Esophagus muscularis mucosa (tissue), 4 donors: ENCODE data around the gene DLST.

ENCODE experiments used
- CTCF ChIP-seq, 3 experiments: fragments of 200-600 bp in 2 of 3; fragments of 450-650 bp in 1 of 3; sonication (generic) in 2 of 3; IDR thresholded peaks; one replicate each; pipeline ENCODE4 v1.5.1; 2017 to 2019; ENCODE audit warnings: antibody characterized with exemption in 3 of 3, mild to moderate bottlenecking in 2 of 3, moderate library complexity in 1 of 3
- EP300 ChIP-seq: sonication (generic); formaldehyde crosslinking; IDR thresholded peaks from one replicate; pipeline ENCODE4 v1.6.1; 2017; ENCODE audit warnings: antibody characterized with exemption
- POLR2A ChIP-seq: fragments of 450-650 bp; IDR thresholded peaks from one replicate; pipeline ENCODE4 v1.6.1; 2017; ENCODE audit warnings: antibody characterized with exemption, moderate library complexity, mild to moderate bottlenecking, low read depth
- POLR2AphosphoS5 ChIP-seq, 2 donors: sonication (generic); formaldehyde crosslinking; IDR thresholded peaks; one replicate each; pipeline ENCODE4 v1.6.1; 2017; ENCODE audit warnings: antibody characterized with exemption in 2 of 2

GRCh38 chr14:74949191-74949601, 67.5 kb downstream of the DLST start:
- TF ChIP-seq POLR2A, result no peak
- TF ChIP-seq EP300, result no peak
- TF ChIP-seq CTCF (IDR thresholded peaks at IDR 0.05), result no peak
- no peak for TF ChIP-seq POLR2AphosphoS5 (IDR thresholded peaks at IDR 0.05)
